Right atrium auricular region (tissue), 2 donors: ENCODE measurements around the gene ZFAND2B. TPM values are rescaled to one million over a fixed set of nuclear protein-coding genes. Genes with fewer than 3 reads are reported as not detected.

Source experiments
- DNase-seq: peaks from one replicate; pipeline ENCODE4 v3.0.0-alpha.2; 2019; ENCODE audit warnings: low spot score
- H3K27ac ChIP-seq, 2 donors: fragments of 200-600 bp; sonication (generic); 1 replicate in 1 of 2; 2 replicates in 1 of 2; pipeline ENCODE4 v1.5.1; 2016 to 2019
- H3K27me3 ChIP-seq, 2 donors: fragments of 200-600 bp; sonication (generic); one replicate each; pipeline versions ENCODE4 v1.5.1 to v1.6.0; 2017 to 2019
- H3K36me3 ChIP-seq: fragments of 200-600 bp; sonication (generic); one replicate; pipeline ENCODE4 v1.5.1; 2016
- H3K4me1 ChIP-seq, 2 donors: fragments of 200-600 bp; sonication (generic); one replicate each; pipeline versions ENCODE4 v1.5.1 to v1.6.0; 2017 to 2019
- H3K4me3 ChIP-seq, 2 donors: fragments of 200-600 bp; sonication (generic); 1 replicate in 1 of 2; 2 replicates in 1 of 2; pipeline ENCODE4 v1.5.1; 2017 to 2019; ENCODE audit warnings: mild to moderate bottlenecking in 1 of 2, moderate library complexity in 1 of 2
- H3K9me3 ChIP-seq, 2 donors: fragments of 200-600 bp; sonication (generic); one replicate each; pipeline ENCODE4 v1.5.1; 2019
- CTCF ChIP-seq, 2 donors: fragments of 200-600 bp; sonication (generic); IDR thresholded peaks; one replicate each; pipeline ENCODE4 v1.5.1; 2019; ENCODE audit warnings: antibody characterized with exemption in 2 of 2
- total RNA-seq, 2 donors: library from RNA; depleted of rRNA; stranded (reverse); fragments of >200 nt; gene quantifications; one replicate each; pipeline ENCODE4 v1.1.0, GENCODE V29; 2016

Gene ZFAND2B
- total RNA-seq, 2 donors from 2014 or later, result 15.5 to 31.5 TPM

- no peak for TF ChIP-seq CTCF (IDR thresholded peaks at IDR 0.05)
- H3K36me3 ChIP-seq, result peaks cover 65% of the 10 kb centered on the region
- peaks cover 0 to 37% of the 10 kb centered on the region in 2 donors for H3K4me1 ChIP-seq
Observed at GRCh38 chr2:219218732-219219701, 12.4 kb downstream of the ZFAND2B start, which contains the start of gene ABCB6. ABCB6 (minus strand) TSS chr2:219218958; CDS start chr2:219218673, 285 bp downstream.

GRCh38 chr2:219219784-219220532 is 13.4 kb downstream of the ZFAND2B start:
- peak overlapping the region in 1 of 2 donors; percentile 90 for H3K27ac ChIP-seq
- peaks cover 0 to 37% of the 10 kb centered on the region in 2 donors for H3K4me1 ChIP-seq
- DNase-seq, result no peak
- H3K36me3 ChIP-seq, result peaks cover 65% of the 10 kb centered on the region
- H3K4me3 ChIP-seq, result no peak overlapping the region
- H3K27me3 ChIP-seq, result no peaks in the 10 kb centered on the region
- TF ChIP-seq CTCF (IDR thresholded peaks at IDR 0.05), result no peak
- H3K9me3 ChIP-seq, result no peaks in the 10 kb centered on the region

More at GRCh38 chr2:219218732-219219701, 12.4 kb downstream of the ZFAND2B start, which contains the start of gene ABCB6:
- Histone ChIP-seq H3K27me3 (no peaks in the 10 kb centered on the region), H3K4me3 (peak within 1 kb of the TSS; percentile 41 to 63), H3K9me3 (no peaks in the 10 kb centered on the region), H3K27ac (peak within 1 kb of the TSS; percentile 90 to 96)
- DNase-seq, result peak; percentile 99

- H3K4me1 ChIP-seq, result peaks cover 0 to 37% of the 10 kb centered on the region in 2 donors
- no peak overlapping the region for H3K27ac ChIP-seq
Observed at GRCh38 chr2:219220652-219221402, 14.2 kb downstream of the ZFAND2B start.

GRCh38 chr2:219221957-219222518 is 15.5 kb downstream of the ZFAND2B start:
- peaks cover 68% of the 10 kb centered on the region for H3K36me3 ChIP-seq
- no peak for TF ChIP-seq CTCF (IDR thresholded peaks at IDR 0.05)
- H3K4me1 ChIP-seq, result peaks cover 0 to 27% of the 10 kb centered on the region in 2 donors
- H3K27me3 ChIP-seq, result no peaks in the 10 kb centered on the region
- H3K4me3 ChIP-seq, result no peak overlapping the region
- no peaks in the 10 kb centered on the region for H3K9me3 ChIP-seq
- DNase-seq, result no peak
- H3K27ac ChIP-seq, result no peak overlapping the region

More at GRCh38 chr2:219220652-219221402, 14.2 kb downstream of the ZFAND2B start:
- no peak for DNase-seq
- H3K27me3 ChIP-seq, result no peaks in the 10 kb centered on the region
- H3K36me3 ChIP-seq, result peaks cover 68% of the 10 kb centered on the region
- H3K4me3 ChIP-seq, result no peak overlapping the region
- no peak for TF ChIP-seq CTCF (IDR thresholded peaks at IDR 0.05)
- H3K9me3 ChIP-seq, result no peaks in the 10 kb centered on the region
